Coronary artery (tissue), 2 donors: Measurements from ENCODE around the gene CHMP5.
A peak's percentile ranks its signal among the peaks of the same experiment; 100 is the strongest.

ENCODE experiments used
- DNase-seq: peaks from one replicate; pipeline ENCODE4 v3.0.0-alpha.2; 2017; ENCODE audit warnings: low spot score
- H3K27ac ChIP-seq, 2 donors: fragments of 200-600 bp; sonication (generic); one replicate each; pipeline ENCODE4 v1.5.1; 2016 to 2019
- H3K4me3 ChIP-seq: fragments of 200-600 bp; sonication (generic); 2 replicates; pipeline ENCODE4 v1.5.1; 2016; ENCODE audit warnings: mild to moderate bottlenecking, moderate library complexity
- CTCF ChIP-seq: fragments of 200-600 bp; sonication (generic); IDR thresholded peaks from one replicate; pipeline ENCODE4 v1.5.1; 2019; ENCODE audit warnings: antibody characterized with exemption

The CHMP5 gene

GRCh38 chr9:33273266-33273971 is 8.6 kb downstream of the CHMP5 start:
- no peak for TF ChIP-seq CTCF
- no peak for DNase-seq
- H3K4me3 ChIP-seq: no peak overlapping the region
- no peak overlapping the region for H3K27ac ChIP-seq

GRCh38 chr9:33273972-33274328 is 9.1 kb downstream of the CHMP5 start:
- H3K4me3 ChIP-seq: no peak overlapping the region
- no peak for TF ChIP-seq CTCF
- H3K27ac ChIP-seq: no peak overlapping the region
- no peak for DNase-seq

GRCh38 chr9:33277484-33277883 is 12.6 kb downstream of the CHMP5 start:
- Histone ChIP-seq H3K27ac (no peak overlapping the region), H3K4me3 (no peak overlapping the region)
- TF ChIP-seq CTCF: no peak
- no peak for DNase-seq

- Histone ChIP-seq H3K4me3 (no peak overlapping the region), H3K27ac (no peak overlapping the region)
- no peak for TF ChIP-seq CTCF
- no peak for DNase-seq
Observed at GRCh38 chr9:33285502-33285901, 20.7 kb downstream of the CHMP5 start.

- Histone ChIP-seq H3K27ac (no peak overlapping the region), H3K4me3 (no peak overlapping the region)
- no peak for DNase-seq
- peak; percentile 41 for TF ChIP-seq CTCF
Observed at GRCh38 chr9:33287087-33287490, 22.2 kb downstream of the CHMP5 start.

- Histone ChIP-seq H3K4me3 (no peak overlapping the region), H3K27ac (no peak overlapping the region)
- no peak for DNase-seq
- TF ChIP-seq CTCF: no peak
Observed at GRCh38 chr9:33288235-33288634, 23.4 kb downstream of the CHMP5 start.

- H3K4me3 ChIP-seq: peak overlapping the region; percentile 85
- TF ChIP-seq CTCF: no peak
- peak overlapping the region; percentile 97 to 98 for H3K27ac ChIP-seq
- DNase-seq: peak; percentile 77
Observed at GRCh38 chr9:33288828-33289483, 24.1 kb downstream of the CHMP5 start.
